ENCODE data around the gene PIGBOS1. TPM values are rescaled to one million over a fixed set of nuclear protein-coding genes. Genes with fewer than 3 reads are reported as not detected.

Gene PIGBOS1
- polyA plus RNA-seq, 1 of the 3 experiments (the other 2 are of a cell fraction) = 18.2 TPM

DNA sequence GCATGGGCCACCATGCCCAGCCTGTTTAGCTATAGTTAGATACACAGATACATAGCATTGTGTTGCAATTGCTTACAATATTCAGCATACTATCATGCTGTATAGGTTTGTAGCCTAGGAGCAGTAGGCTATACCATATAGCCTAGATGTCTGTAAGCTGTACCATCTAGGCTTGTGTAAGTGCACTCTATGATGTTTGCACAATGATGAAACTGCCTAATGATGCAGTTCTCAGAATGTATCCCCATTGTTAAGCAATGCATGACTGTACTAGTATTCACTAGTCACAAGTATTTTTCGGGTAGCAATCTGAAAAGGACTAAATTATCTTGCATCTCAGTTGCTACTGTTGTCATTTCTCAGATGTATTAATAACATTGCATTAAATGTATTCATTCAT is 16.1 kb upstream of the PIGBOS1 start (continued):
- TF ChIP-seq, protein P1, sequence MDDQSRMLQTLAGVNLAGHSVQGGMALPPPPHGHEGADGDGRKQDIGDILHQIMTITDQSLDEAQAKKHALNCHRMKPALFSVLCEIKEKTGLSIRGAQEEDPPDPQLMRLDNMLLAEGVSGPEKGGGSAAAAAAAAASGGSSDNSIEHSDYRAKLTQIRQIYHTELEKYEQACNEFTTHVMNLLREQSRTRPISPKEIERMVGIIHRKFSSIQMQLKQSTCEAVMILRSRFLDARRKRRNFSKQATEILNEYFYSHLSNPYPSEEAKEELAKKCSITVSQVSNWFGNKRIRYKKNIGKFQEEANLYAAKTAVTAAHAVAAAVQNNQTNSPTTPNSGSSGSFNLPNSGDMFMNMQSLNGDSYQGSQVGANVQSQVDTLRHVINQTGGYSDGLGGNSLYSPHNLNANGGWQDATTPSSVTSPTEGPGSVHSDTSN (IDR thresholded peaks at IDR 0.05) = no peak
- no peak for TF ChIP-seq JUND (IDR thresholded peaks at IDR 0.05)
- TF ChIP-seq, protein P2, sequence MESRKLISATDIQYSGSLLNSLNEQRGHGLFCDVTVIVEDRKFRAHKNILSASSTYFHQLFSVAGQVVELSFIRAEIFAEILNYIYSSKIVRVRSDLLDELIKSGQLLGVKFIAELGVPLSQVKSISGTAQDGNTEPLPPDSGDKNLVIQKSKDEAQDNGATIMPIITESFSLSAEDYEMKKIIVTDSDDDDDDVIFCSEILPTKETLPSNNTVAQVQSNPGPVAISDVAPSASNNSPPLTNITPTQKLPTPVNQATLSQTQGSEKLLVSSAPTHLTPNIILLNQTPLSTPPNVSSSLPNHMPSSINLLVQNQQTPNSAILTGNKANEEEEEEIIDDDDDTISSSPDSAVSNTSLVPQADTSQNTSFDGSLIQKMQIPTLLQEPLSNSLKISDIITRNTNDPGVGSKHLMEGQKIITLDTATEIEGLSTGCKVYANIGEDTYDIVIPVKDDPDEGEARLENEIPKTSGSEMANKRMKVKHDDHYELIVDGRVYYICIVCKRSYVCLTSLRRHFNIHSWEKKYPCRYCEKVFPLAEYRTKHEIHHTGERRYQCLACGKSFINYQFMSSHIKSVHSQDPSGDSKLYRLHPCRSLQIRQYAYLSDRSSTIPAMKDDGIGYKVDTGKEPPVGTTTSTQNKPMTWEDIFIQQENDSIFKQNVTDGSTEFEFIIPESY (IDR thresholded peaks at IDR 0.05; ENCODE audit: borderline replicate concordance, low read depth) = no peak
- no peak for TF ChIP-seq EP300 (IDR thresholded peaks at IDR 0.05; ENCODE audit: borderline replicate concordance in 1 of 2, low read depth in 1 of 2, low read length in 1 of 2)
- TF ChIP-seq MXI1 (IDR thresholded peaks at IDR 0.05; ENCODE audit: low read depth, low read length) = no peak
- TF ChIP-seq, protein P3, sequence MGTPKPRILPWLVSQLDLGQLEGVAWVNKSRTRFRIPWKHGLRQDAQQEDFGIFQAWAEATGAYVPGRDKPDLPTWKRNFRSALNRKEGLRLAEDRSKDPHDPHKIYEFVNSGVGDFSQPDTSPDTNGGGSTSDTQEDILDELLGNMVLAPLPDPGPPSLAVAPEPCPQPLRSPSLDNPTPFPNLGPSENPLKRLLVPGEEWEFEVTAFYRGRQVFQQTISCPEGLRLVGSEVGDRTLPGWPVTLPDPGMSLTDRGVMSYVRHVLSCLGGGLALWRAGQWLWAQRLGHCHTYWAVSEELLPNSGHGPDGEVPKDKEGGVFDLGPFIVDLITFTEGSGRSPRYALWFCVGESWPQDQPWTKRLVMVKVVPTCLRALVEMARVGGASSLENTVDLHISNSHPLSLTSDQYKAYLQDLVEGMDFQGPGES (IDR thresholded peaks at IDR 0.05; ENCODE audit: low read depth, low read length) = no peak
- no peak for TF ChIP-seq FOSL2 (IDR thresholded peaks at IDR 0.05; ENCODE audit: borderline replicate concordance, low read depth)

DNA sequence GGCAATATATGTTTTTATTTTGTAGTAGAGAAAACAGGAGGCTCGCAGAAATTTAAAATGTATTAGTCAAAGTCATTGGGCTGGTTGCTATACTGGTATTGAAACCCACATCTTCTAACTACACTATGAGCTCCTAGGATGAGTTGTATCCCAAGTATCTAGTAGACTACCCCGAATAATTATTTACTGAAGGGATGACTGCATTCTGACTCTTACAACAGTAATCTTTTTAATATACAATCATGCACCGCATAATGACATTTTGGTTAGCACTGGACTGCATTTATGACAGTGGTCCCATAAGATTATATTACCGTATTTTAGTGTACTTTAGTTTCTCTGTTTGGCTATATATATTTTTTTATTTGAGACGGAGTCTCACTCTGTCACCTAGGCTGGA is 15.4 kb upstream of the PIGBOS1 start:
- Histone ChIP-seq H3K9me3 (no peaks in the 10 kb centered on the region), H3K9me2 (no peaks in the 10 kb centered on the region), H3K79me2 (ENCODE audit: insufficient read depth) (no peaks in the 10 kb centered on the region), H2AFZ (ENCODE audit: low read depth) (no peak overlapping the region), H3K27me3 (ENCODE audit: insufficient read depth) (no peaks in the 10 kb centered on the region), H3K36me3 (replicated peaks in 1 of 2; ENCODE audit: control insufficient read depth in 1 of 2, insufficient read depth in 2 of 2, low read length in 1 of 2) (peaks cover 10 to 28% of the 10 kb centered on the region in 2 experiments), H4K20me1 (ENCODE audit: insufficient read depth) (no peaks in the 10 kb centered on the region), H3K9ac (no peak overlapping the region), H3K4me1 (ENCODE audit: control insufficient read depth in 1 of 2, insufficient read depth in 2 of 2, low read depth in 1 of 2, low read length in 1 of 2) (no peaks in the 10 kb centered on the region), H3K4me3 (ENCODE audit: low read depth in 2 of 2, low read length in 1 of 2) (no peak overlapping the region), H3K27ac (ENCODE audit: low read depth in 2 of 2, low read length in 1 of 2) (no peak overlapping the region), H3F3A (replicated peaks; ENCODE audit: insufficient read depth) (no peaks in the 10 kb centered on the region), H3K4me2 (no peak overlapping the region)
- POLR2A ChIA-PET = interaction anchor here (1.7 kb wide), 1 partner anchor 16 kb away, joined by 4 read pairs; the partner anchor contains the start of genes PIGB and PIGBOS1
- no peak for DNase-seq
- no peak for TF ChIP-seq FOXM1 (IDR thresholded peaks at IDR 0.05; ENCODE audit: low read depth)
- no peak for TF ChIP-seq NRF1 (IDR thresholded peaks at IDR 0.05; ENCODE audit: low read depth, low read length)
- TF ChIP-seq, protein P3 (IDR thresholded peaks at IDR 0.05; ENCODE audit: low read depth, low read length) = no peak
- no peak for TF ChIP-seq ELF1 (IDR thresholded peaks at IDR 0.05)
- CTCF ChIA-PET = interaction anchor here (1.1 to 1.7 kb wide), 2 partner anchors 10 to 105 kb away, joined by 4 read pairs; no protein-coding TSS in a partner anchor
- WGBS (ENCODE audit: low lambda C conversion rate) = 90% methylated on average over 5 of the region's 5 CpGs
